Measurements from ENCODE around the gene SCN10A. TPM values are rescaled to one million over a fixed set of nuclear protein-coding genes. Genes with fewer than 3 reads are reported as not detected.

The SCN10A gene
- total RNA-seq, 4 donors from 2014 or later: not detected

DNA sequence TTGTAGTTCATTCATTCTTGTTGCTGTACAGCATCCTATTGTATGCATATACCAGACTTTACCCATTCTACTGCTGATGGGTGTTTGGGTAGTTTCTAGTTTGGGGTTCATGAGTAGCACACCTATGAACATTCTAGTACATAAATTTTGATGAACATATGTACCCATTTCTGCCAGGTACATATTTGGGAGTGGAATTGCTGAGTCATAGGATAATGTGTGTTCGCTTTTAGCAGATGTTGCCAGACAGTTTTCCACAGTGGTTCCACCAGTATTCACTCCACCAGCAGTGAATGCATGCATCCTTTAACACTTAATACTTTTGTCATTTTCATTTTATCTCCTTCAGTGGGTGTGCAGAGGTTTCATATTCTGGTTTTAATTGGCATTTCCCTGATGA, 163.1 kb downstream of the SCN10A start:
- DNase-seq: no peak
- in situ Hi-C loops (cut with MboI; ENCODE audit: low pct_ligation_motif_present in 1 of 4, low pct_unique_long_range_greater_than_20kb in 1 of 4, low sequenced_read_pairs in 3 of 4) (loop anchor here in 2 of 4 donors (5.0 to 10.0 kb wide), 2 partner anchors 128 to 131 kb away; no protein-coding TSS in a partner anchor), intact Hi-C loops (cut with DNase I; ENCODE audit: low total_unique reads) (loop anchor here (5.0 kb wide), 1 partner anchor 131 kb away; no protein-coding TSS in a partner anchor)
- H3K27me3 ChIP-seq: peaks cover 44% of the 10 kb centered on the region
- no peak overlapping the region for H3K4me3 ChIP-seq
- WGBS, 2 donors (ENCODE audit: low coverage in 1 of 2): 75 to 100% methylated on average over 1 of the region's 1 CpG
- TF ChIP-seq POLR2AphosphoS5 (IDR thresholded peaks at IDR 0.05) (no peak), EP300 (IDR thresholded peaks at IDR 0.05; ENCODE audit: low read depth) (no peak), POLR2A (IDR thresholded peaks at IDR 0.05) (no peak)
- TF ChIP-seq, protein P1, sequence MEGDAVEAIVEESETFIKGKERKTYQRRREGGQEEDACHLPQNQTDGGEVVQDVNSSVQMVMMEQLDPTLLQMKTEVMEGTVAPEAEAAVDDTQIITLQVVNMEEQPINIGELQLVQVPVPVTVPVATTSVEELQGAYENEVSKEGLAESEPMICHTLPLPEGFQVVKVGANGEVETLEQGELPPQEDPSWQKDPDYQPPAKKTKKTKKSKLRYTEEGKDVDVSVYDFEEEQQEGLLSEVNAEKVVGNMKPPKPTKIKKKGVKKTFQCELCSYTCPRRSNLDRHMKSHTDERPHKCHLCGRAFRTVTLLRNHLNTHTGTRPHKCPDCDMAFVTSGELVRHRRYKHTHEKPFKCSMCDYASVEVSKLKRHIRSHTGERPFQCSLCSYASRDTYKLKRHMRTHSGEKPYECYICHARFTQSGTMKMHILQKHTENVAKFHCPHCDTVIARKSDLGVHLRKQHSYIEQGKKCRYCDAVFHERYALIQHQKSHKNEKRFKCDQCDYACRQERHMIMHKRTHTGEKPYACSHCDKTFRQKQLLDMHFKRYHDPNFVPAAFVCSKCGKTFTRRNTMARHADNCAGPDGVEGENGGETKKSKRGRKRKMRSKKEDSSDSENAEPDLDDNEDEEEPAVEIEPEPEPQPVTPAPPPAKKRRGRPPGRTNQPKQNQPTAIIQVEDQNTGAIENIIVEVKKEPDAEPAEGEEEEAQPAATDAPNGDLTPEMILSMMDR (IDR thresholded peaks at IDR 0.05): no peak
- H3K27ac ChIP-seq: no peak overlapping the region
- H3K36me3 ChIP-seq: no peaks in the 10 kb centered on the region
- H3K4me1 ChIP-seq: peaks cover 4 to 17% (median 11%) of the 10 kb centered on the region in 4 donors
- no peaks in the 10 kb centered on the region for H3K9me3 ChIP-seq

DNA sequence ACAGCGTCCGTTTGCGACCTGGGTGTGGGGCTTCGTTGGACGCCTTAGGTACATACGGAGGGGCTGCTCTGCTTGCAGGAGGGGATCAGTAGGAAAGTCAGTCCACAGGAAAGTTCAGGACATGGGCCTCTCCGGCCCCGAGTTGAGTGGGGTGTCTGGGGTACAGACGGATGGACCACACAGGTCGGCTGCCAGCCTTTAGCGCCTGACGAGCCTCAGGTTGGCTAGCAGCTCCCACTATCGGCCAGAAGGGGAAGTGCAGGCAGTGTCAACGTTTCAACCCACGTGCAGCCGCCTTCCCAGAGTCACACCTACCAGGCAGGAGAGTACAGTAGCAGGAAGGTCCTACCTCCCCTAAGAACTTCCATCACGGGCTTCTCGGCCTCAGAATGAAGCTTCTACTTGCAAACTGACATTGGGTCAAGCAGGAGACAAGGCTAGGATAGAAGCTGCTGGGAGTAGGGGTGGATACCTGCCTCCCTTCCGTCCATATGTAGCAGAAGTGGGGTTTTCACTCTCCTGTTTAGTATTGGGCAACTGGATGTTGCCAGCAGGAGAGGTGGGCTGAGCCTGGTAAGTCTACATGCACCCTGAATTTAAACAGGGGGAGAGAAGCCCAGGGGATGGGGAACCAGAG, 164.7 kb downstream of the SCN10A start:
- Histone ChIP-seq H3K4me3 (no peak overlapping the region), H3K27me3 (peaks cover 44% of the 10 kb centered on the region), H3K9me3 (no peaks in the 10 kb centered on the region), H3K36me3 (no peaks in the 10 kb centered on the region), H3K27ac (no peak overlapping the region), H3K4me1 (peaks cover 4 to 17% (median 11%) of the 10 kb centered on the region in 4 donors)
- intact Hi-C loops (cut with DNase I; ENCODE audit: low total_unique reads) (loop anchor here (5.0 kb wide), 1 partner anchor 129 kb away; no protein-coding TSS in a partner anchor), in situ Hi-C loops (cut with MboI; ENCODE audit: low pct_ligation_motif_present in 1 of 4, low pct_unique_long_range_greater_than_20kb in 1 of 4, low sequenced_read_pairs in 3 of 4) (loop anchor here in 2 of 4 donors (5.0 to 10.0 kb wide), 2 partner anchors 126 to 129 kb away; no protein-coding TSS in a partner anchor)
- DNase-seq: peak; percentile 74
- 31% methylated on average over 12 of the region's 19 CpGs; no CpG with 5 or more reads in 1 of the 2 donors for WGBS, 2 donors (ENCODE audit: low coverage in 1 of 2)
- TF ChIP-seq POLR2AphosphoS5 (IDR thresholded peaks at IDR 0.05): no peak
- TF ChIP-seq, protein P1 (IDR thresholded peaks at IDR 0.05): peak; percentile 84 to 99 (median 96)
- no peak for TF ChIP-seq POLR2A (IDR thresholded peaks at IDR 0.05)

DNA sequence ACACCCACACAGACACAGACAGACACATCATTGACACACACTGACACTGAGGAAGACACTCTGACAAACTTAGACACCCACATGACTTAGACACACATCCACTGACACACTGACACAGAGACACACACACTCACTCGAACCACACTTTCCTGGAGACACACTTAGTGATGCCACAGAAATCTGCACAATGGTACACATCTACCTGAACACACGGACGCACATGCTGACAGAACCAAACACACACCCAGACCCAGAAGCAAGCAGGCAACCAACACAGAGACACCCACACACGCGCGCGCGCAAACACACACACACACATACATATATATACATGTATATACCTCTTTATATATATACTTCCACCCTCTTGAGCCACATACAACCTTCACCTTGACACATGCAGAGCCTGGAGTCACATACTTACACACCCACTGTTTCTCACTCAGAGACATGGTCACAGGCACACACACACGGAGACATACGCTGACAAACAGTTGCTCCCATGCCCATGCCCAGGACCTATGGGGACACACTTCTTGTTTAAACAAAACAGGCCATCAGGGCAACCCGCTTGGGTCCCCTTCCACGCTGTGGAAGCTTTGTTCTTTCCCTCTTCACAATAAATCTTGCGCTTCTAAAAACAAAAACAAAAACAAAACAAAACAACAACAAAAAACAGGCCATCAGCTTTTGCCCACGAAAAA, 165.6 kb downstream of the SCN10A start:
- 23 to 68% methylated on average over 5 to 14 of the region's 14 CpGs for WGBS, 2 donors (ENCODE audit: low coverage in 1 of 2)
- peak overlapping the region in 1 of 4 donors; percentile 53 for H3K4me3 ChIP-seq

More for the DNA sequence above, 165.6 kb downstream of the SCN10A start:
- peaks cover 45% of the 10 kb centered on the region for H3K27me3 ChIP-seq
- in situ Hi-C loops (cut with MboI; ENCODE audit: low pct_ligation_motif_present in 1 of 4, low pct_unique_long_range_greater_than_20kb in 1 of 4, low sequenced_read_pairs in 3 of 4) (loop anchor here in 2 of 4 donors (5.0 to 10.0 kb wide), 2 partner anchors 126 to 128 kb away; no protein-coding TSS in a partner anchor), intact Hi-C loops (cut with DNase I; ENCODE audit: low total_unique reads) (loop anchor here (5.0 kb wide), 1 partner anchor 128 kb away; no protein-coding TSS in a partner anchor)
- no peak for TF ChIP-seq POLR2AphosphoS5 (IDR thresholded peaks at IDR 0.05)
- TF ChIP-seq, protein P1 (IDR thresholded peaks at IDR 0.05): no peak
- TF ChIP-seq POLR2A (IDR thresholded peaks at IDR 0.05): no peak
- TF ChIP-seq EP300 (IDR thresholded peaks at IDR 0.05; ENCODE audit: low read depth): no peak
- no peaks in the 10 kb centered on the region for H3K36me3 ChIP-seq
- no peak for DNase-seq
- H3K27ac ChIP-seq: no peak overlapping the region
- H3K9me3 ChIP-seq: no peaks in the 10 kb centered on the region
- peaks cover 4 to 17% (median 11%) of the 10 kb centered on the region in 4 donors for H3K4me1 ChIP-seq

All from transverse colon (tissue), 4 donors.